CD4-positive, alpha-beta T cell (primary cell): ENCODE data around the gene MSRB2. TPM values are rescaled to one million over a fixed set of nuclear protein-coding genes. Genes with fewer than 3 reads are reported as not detected.

Source experiments
- ATAC-seq: fragments of 200-7000 bp; cut with Tn5 transposase; one replicate; pipeline ENCODE4 v1.10.0; 2022; ENCODE audit warnings: mild to moderate bottlenecking; ENCODE audit not compliant: poor library complexity
- CTCF ChIA-PET: fragments of 350-600 bp; sonication (Branson Sonifier 250); formaldehyde crosslinking; loops from one replicate; lab custom pipeline; 2021; ENCODE audit warnings: antibody characterized with exemption, inconsistent platforms; lab: Charles Lee
- POLR2A ChIA-PET: fragments of 350-600 bp; sonication (Branson Sonifier 250); formaldehyde crosslinking; loops from one replicate; lab custom pipeline; 2021; ENCODE audit warnings: antibody characterized with exemption, inconsistent platforms; lab: Charles Lee
- DNase-seq, 14 experiments: peaks; one replicate each; pipeline ENCODE4 v3.0.0-alpha.2; 2013 to 2020; ENCODE audit warnings: mixed read lengths in 2 of 14
- H3K27ac ChIP-seq, 2 donors: one replicate each; pipeline versions ENCODE4 v1.5.1 to v1.7.0; 2013; ENCODE audit warnings: low read length in 2 of 2, low read depth in 1 of 2, mild to moderate bottlenecking in 1 of 2
- H3K27me3 ChIP-seq, 2 experiments: 1 replicate in 1 of 2; 2 replicates in 1 of 2; pipeline versions ENCODE4 v1.6.1 to v1.7.0; 2013; ENCODE audit warnings: low read length in 2 of 2, control low read depth in 1 of 2, mild to moderate bottlenecking in 1 of 2, moderate library complexity in 1 of 2; ENCODE audit not compliant: insufficient read depth in 2 of 2, control insufficient read depth in 1 of 2
- H3K36me3 ChIP-seq: one replicate; pipeline ENCODE4 v1.6.1; 2013; ENCODE audit warnings: low read length, control low read depth; ENCODE audit not compliant: insufficient read depth
- H3K4me1 ChIP-seq: one replicate; pipeline ENCODE4 v1.6.1; 2013; ENCODE audit warnings: low read length, control low read depth; ENCODE audit not compliant: insufficient read depth
- H3K4me3 ChIP-seq: one replicate; pipeline ENCODE4 v1.5.1; 2013; ENCODE audit warnings: mild to moderate bottlenecking, low read length, moderate library complexity
- H3K9me3 ChIP-seq, 2 experiments: 1 replicate in 1 of 2; 2 replicates in 1 of 2; pipeline versions ENCODE4 v1.6.1 to v1.7.0; 2013; ENCODE audit warnings: low read length in 2 of 2, mild to moderate bottlenecking in 2 of 2, control low read depth in 1 of 2, moderate library complexity in 1 of 2; ENCODE audit not compliant: control insufficient read depth in 1 of 2, insufficient read depth in 1 of 2
- H3K27ac Mint-ChIP-seq: one replicate; pipeline ENCODE4 v1.8.0; 2020; ENCODE audit warnings: mixed read lengths
- H3K27me3 Mint-ChIP-seq: one replicate; pipeline ENCODE4 v1.8.0; 2021; ENCODE audit warnings: mixed read lengths
- H3K36me3 Mint-ChIP-seq: one replicate; pipeline ENCODE4 v1.8.0; 2021; ENCODE audit warnings: low read depth, mixed read lengths
- H3K4me1 Mint-ChIP-seq: one replicate; pipeline ENCODE4 v1.8.0; 2021; ENCODE audit warnings: low read depth, mixed read lengths
- H3K4me3 Mint-ChIP-seq: one replicate; pipeline ENCODE4 v1.8.0; 2020; ENCODE audit warnings: mild to moderate bottlenecking, mixed read lengths
- H3K9me3 Mint-ChIP-seq: one replicate; pipeline ENCODE4 v1.8.0; 2020; ENCODE audit warnings: mixed read lengths
- intact Hi-C, 2 experiments: fragments of 100-400 bp; cut with DNase I in 1 of 2; cut with micrococcal nuclease in 1 of 2; formaldehyde crosslinking; loops; one replicate each; pipeline versions ENCODE4 v1.15.1 to v1.9.0; 2023 to 2025; cut with DNase I, micrococcal nuclease
- total RNA-seq, 174 experiments: library from RNA in 2 of 174; stranded (reverse) in 2 of 174; gene quantifications; one replicate each; pipeline ENCODE4 v1.2.3 and lab custom pipeline; 2021 to 2026
- TF ChIP-seq, protein P1 (sequence below): fragments of 200-600 bp; IDR thresholded peaks from one replicate; pipeline ENCODE4 v1.8.0; 2022; ENCODE audit warnings: antibody characterized with exemption, mild to moderate bottlenecking

Gene MSRB2
- total RNA-seq, 2 experiments from 2014 or later: 0.66 to 1.4 TPM

DNA sequence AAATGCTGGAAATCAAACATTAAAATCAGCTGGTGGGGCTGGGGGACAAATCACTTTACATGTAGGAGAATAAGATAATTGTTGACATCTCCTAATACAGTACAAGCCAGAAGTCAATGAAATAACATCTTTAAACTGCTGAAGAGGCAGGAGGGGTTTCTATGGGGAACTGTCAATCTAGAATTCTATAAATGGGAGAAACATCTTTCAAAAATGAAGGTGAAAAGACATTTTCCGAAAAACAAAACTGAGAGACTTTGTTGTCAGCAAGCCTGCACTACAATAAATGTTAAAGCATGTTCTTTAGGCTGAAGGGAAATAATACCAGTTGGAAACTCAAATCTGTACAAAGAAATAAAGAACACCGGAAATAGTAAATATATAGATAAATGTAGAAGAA is 17.3 kb upstream of the MSRB2 start:
- no peaks in the 10 kb centered on the region for H3K9me3 ChIP-seq
- no peaks in the 10 kb centered on the region for H3K9me3 Mint-ChIP-seq
- no peaks in the 10 kb centered on the region for H3K4me1 Mint-ChIP-seq
- DNase-seq (no peak), ATAC-seq (no peak)
- intact Hi-C loops: no loop called here
- H3K4me1 ChIP-seq: no peaks in the 10 kb centered on the region
- CTCF ChIA-PET: no interaction called here
- no peaks in the 10 kb centered on the region for H3K36me3 Mint-ChIP-seq
- no peak overlapping the region for H3K27ac Mint-ChIP-seq
- H3K36me3 ChIP-seq: no peaks in the 10 kb centered on the region
- peaks cover 16 to 35% of the 10 kb centered on the region in 2 experiments for H3K27me3 ChIP-seq
- peaks cover 61% of the 10 kb centered on the region for H3K27me3 Mint-ChIP-seq
- H3K4me3 Mint-ChIP-seq: no peak overlapping the region
- no peak overlapping the region for H3K27ac ChIP-seq
- TF ChIP-seq, protein P1, sequence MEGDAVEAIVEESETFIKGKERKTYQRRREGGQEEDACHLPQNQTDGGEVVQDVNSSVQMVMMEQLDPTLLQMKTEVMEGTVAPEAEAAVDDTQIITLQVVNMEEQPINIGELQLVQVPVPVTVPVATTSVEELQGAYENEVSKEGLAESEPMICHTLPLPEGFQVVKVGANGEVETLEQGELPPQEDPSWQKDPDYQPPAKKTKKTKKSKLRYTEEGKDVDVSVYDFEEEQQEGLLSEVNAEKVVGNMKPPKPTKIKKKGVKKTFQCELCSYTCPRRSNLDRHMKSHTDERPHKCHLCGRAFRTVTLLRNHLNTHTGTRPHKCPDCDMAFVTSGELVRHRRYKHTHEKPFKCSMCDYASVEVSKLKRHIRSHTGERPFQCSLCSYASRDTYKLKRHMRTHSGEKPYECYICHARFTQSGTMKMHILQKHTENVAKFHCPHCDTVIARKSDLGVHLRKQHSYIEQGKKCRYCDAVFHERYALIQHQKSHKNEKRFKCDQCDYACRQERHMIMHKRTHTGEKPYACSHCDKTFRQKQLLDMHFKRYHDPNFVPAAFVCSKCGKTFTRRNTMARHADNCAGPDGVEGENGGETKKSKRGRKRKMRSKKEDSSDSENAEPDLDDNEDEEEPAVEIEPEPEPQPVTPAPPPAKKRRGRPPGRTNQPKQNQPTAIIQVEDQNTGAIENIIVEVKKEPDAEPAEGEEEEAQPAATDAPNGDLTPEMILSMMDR: no peak
- POLR2A ChIA-PET: no interaction called here
- no peak overlapping the region for H3K4me3 ChIP-seq

DNA sequence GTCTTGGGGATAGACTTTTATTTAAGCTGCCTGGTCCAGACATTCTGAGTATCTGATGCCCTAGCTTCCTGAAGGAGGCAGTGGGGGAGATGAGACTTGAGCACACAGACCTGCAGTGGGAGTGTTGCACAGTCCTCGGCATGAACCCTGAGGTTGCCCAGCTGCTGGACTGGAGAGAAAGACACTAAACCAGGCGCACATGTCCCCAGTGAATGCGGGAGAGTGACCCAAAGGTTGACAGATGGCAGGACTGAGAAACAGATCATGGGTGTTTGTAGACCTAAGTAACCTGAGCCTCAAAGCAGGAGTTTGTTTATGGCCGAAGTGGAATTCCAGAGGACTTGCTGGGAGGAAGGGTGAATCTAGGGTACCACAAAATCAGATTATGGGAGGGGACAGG is 15.7 kb upstream of the MSRB2 start:
- no peaks in the 10 kb centered on the region for H3K4me1 ChIP-seq
- no peak for ATAC-seq
- no peaks in the 10 kb centered on the region for H3K36me3 ChIP-seq
- ChIA-PET POLR2A (no interaction called here), CTCF (no interaction called here)
- Mint-ChIP-seq H3K4me1 (no peaks in the 10 kb centered on the region), H3K27me3 (peaks cover 57% of the 10 kb centered on the region), H3K9me3 (no peaks in the 10 kb centered on the region), H3K36me3 (no peaks in the 10 kb centered on the region), H3K4me3 (no peak overlapping the region), H3K27ac (no peak overlapping the region)
- H3K27ac ChIP-seq: no peak overlapping the region
- no peak overlapping the region for H3K4me3 ChIP-seq
- intact Hi-C loops: no loop called here
- no peaks in the 10 kb centered on the region for H3K9me3 ChIP-seq
- no peak for DNase-seq
- TF ChIP-seq, protein P1: no peak
- peaks cover 16 to 35% of the 10 kb centered on the region in 2 experiments for H3K27me3 ChIP-seq

- Histone ChIP-seq H3K9me3 (no peaks in the 10 kb centered on the region), H3K4me3 (no peak overlapping the region), H3K27me3 (peaks cover 16 to 35% of the 10 kb centered on the region in 2 experiments), H3K36me3 (no peaks in the 10 kb centered on the region), H3K4me1 (no peaks in the 10 kb centered on the region), H3K27ac (no peak overlapping the region)
- ATAC-seq: no peak
- intact Hi-C loops: no loop called here
- H3K4me1 Mint-ChIP-seq: no peaks in the 10 kb centered on the region
- no peaks in the 10 kb centered on the region for H3K36me3 Mint-ChIP-seq
- ChIA-PET CTCF (no interaction called here), POLR2A (no interaction called here)
- no peak overlapping the region for H3K27ac Mint-ChIP-seq
- no peak overlapping the region for H3K4me3 Mint-ChIP-seq
- H3K9me3 Mint-ChIP-seq: no peaks in the 10 kb centered on the region
- peaks cover 51% of the 10 kb centered on the region for H3K27me3 Mint-ChIP-seq
- TF ChIP-seq, protein P1: no peak
- no peak for DNase-seq
Measured at GRCh38 chr10:23080262-23080661, 15.1 kb upstream of the MSRB2 start.
